Placental epithelial cell (primary cell): ENCODE results near the gene TSEN54. TPM values are rescaled to one million over a fixed set of nuclear protein-coding genes. Genes with fewer than 3 reads are reported as not detected.

ENCODE experiments used
- total RNA-seq: library from RNA; depleted of rRNA; stranded (reverse); fragments of >200 nt; gene quantifications from 2 replicates; pipeline ENCODE4 v1.2.3, GENCODE V29; 2012

TSEN54 gene
- 10.2 and 12.7 TPM in 2 replicates for total RNA-seq

DNA sequence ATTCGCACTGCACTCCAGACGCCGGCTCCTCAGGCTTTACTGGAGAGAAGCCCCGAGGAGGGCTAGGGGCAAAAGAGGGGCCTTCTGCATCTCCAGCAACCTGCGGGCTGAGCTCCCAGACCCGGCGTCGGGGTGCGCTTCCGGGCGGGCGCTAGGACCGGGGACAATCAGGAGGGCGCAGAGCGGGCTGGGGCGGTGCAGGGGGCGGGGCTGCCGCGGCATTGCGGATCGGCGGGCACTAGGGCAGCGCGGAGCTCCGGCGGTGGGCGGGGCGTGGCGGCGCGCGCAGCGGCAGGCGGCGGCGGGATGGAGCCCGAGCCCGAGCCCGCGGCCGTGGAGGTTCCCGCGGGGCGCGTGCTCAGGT lies at the start of gene TSEN54:
Gene TSEN54, plus strand, starts transcription at position 274 of the 364 bp plus-strand sequence. Its CDS starts 33 bp downstream, at position 307.

GRCh38 chr17:75515496-75516254 lies 653 bp upstream of the TSEN54 start, which contains the start of gene CASKIN2:
Gene CASKIN2 (minus strand): TSS chr17:75515537. CDS start chr17:75513804, 1,733 bp downstream.

DNA sequence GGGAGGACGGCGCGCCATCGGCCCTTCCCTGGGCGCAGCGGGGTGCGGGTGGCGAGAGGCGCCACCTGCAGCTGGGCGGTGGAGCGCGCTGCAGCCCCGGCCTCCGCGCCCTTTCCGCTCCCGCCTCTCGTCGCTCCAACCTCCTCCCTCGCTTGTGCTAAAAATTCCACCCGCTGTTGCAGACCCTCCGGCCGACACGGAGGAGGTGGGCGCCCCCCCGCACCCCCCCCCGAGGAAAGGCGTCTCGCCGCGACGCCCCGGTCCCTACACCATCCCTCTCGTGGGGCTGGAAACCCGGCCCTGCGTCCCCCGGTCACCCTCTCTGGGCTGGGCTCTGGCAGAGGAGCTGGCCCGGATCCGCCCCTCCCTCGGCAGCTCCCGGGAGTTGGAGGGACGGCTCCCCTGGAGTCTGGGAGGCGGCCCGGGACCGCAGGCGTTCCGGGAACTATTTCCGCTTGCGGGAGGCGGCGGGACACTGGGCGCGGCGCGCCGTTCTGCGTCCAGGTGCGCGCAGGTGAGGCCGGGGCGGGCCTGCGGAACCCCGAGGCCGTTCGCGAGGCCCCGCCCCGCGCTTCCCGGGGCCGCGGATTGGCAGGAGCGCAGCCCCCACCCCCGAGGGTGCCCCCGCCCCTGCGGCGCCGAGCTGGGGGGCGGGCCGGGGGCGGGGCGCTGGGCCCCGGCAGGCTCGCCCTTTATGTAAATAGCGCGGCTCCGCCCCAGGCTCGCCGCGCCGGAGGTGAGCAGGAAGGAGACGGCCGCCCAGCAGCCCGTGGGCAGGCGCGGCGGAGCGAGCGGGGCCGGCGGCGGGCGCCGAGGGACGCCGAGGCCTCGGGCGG lies 8.9 kb downstream of the TSEN54 start, which contains the start of gene LLGL2:
Gene LLGL2, plus strand, starts transcription at position 728 of the 836 bp plus-strand sequence. CDS start 17,730 bp downstream, outside the sequence.

Other genes starting within 250 kb of the TSEN54 start
- 4.4 and 5.5 TPM in 2 replicates for gene MIF4GD, start 245.3 kb upstream of the TSEN54 start, total RNA-seq
- gene SLC25A19, start 227.1 kb upstream of the TSEN54 start, total RNA-seq: 0.79 and 1.3 TPM in 2 replicates
- gene GRB2, start 110.8 kb upstream of the TSEN54 start, total RNA-seq: 39.7 and 63.3 TPM in 2 replicates
- gene TMEM94, start 59.9 kb upstream of the TSEN54 start, total RNA-seq: 34.2 and 45.4 TPM in 2 replicates
- 7.1 and 9.3 TPM in 2 replicates for gene CASKIN2, start 991 bp upstream of the TSEN54 start, total RNA-seq
- 11.4 and 18.0 TPM in 2 replicates for gene LLGL2, start 9.2 kb downstream of the TSEN54 start, total RNA-seq
- gene MYO15B, start 71.3 kb downstream of the TSEN54 start, total RNA-seq: 4.7 and 47.5 TPM in 2 replicates
- gene SMIM5, start 116.9 kb downstream of the TSEN54 start, total RNA-seq: 1.3 and 5.1 TPM in 2 replicates
- gene RECQL5, start 150.6 kb downstream of the TSEN54 start, total RNA-seq: 33.6 and 50.6 TPM in 2 replicates
- gene SAP30BP, start 150.8 kb downstream of the TSEN54 start, total RNA-seq: 45.7 and 64.0 TPM in 2 replicates
- 30.2 and 274 TPM in 2 replicates for gene ITGB4, start 204.9 kb downstream of the TSEN54 start, total RNA-seq
- 66.3 and 77.0 TPM in 2 replicates for gene GALK1, start 248.7 kb downstream of the TSEN54 start, total RNA-seq